ENCODE measurements around the gene HFE. TPM values are rescaled to one million over a fixed set of nuclear protein-coding genes. Genes with fewer than 3 reads are reported as not detected.

Gene HFE
- total and polyA plus RNA-seq, 2 of the 13 experiments (the other 11 are each of a cell fraction or from before 2014, with no cell fraction given), result 3.7 to 6.3 TPM

DNA sequence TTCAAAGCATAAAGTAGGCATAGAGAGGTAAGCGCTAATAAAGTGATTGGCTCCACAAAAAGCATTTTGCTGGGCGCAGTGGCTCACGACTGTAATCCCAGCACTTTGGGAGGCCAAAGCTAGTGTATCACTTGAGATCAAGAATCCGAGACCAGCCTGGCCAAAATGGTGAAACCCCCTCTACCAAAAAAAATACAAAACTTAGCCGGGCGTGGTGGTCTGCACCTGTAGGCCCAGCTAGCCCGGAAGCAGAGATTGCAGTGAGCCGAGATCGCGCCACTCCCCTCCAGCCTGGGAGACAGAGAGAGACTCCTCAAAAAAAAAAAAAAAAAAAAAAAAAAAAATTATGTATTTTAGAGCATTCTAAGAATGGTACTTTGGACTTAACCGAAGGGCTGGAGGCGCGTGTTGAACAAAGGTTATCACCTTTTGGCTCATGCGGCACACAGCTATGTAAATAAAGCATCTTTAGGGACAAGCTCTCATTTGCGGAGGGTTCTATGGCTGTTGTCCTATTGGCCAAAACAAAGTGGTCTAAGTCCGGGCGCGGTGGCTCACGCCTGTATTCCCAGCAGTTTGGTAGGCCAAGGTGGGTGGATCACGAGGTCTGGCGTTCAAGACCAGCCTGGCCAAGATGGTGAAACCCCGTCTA, 17.4 kb downstream of the HFE start (continued):
- TF ChIP-seq NFYB (CRISPR knock-in tag; IDR thresholded peaks at IDR 0.05), result peak; percentile 81
- TF ChIP-seq CC2D1A (CRISPR knock-in tag; IDR thresholded peaks at IDR 0.05), result no peak
- TF ChIP-seq, protein P1, sequence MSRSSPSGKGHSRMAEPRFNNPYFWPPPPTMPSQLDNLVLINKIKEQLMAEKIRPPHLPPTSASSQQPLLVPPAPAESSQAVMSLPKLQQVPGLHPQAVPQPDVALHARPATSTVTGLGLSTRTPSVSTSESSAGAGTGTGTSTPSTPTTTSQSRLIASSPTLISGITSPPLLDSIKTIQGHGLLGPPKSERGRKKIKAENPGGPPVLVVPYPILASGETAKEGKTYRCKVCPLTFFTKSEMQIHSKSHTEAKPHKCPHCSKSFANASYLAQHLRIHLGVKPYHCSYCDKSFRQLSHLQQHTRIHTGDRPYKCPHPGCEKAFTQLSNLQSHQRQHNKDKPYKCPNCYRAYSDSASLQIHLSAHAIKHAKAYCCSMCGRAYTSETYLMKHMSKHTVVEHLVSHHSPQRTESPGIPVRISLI (CRISPR knock-in tag; IDR thresholded peaks at IDR 0.05; ENCODE audit: borderline replicate concordance), result peak; percentile 96
- peak; percentile 23; the same call in 1 of the 2 replicates for TF ChIP-seq ZMAT3 (CRISPR knock-in tag; conservative IDR thresholded peaks at IDR 0.05)
- peak; percentile 72; the same call in 1 of the 2 replicates for TF ChIP-seq ZNF746 (CRISPR knock-in tag; IDR thresholded peaks at IDR 0.05)
- no peak for TF ChIP-seq MYNN (CRISPR knock-in tag; IDR thresholded peaks at IDR 0.05; ENCODE audit: low read depth)
- 0 out of 2 replicates have a peak, but pooled peaks have one; percentile 80 for TF ChIP-seq ZNF784 (CRISPR knock-in tag; IDR thresholded peaks at IDR 0.05; ENCODE audit: borderline replicate concordance)
- TF ChIP-seq, protein P2, sequence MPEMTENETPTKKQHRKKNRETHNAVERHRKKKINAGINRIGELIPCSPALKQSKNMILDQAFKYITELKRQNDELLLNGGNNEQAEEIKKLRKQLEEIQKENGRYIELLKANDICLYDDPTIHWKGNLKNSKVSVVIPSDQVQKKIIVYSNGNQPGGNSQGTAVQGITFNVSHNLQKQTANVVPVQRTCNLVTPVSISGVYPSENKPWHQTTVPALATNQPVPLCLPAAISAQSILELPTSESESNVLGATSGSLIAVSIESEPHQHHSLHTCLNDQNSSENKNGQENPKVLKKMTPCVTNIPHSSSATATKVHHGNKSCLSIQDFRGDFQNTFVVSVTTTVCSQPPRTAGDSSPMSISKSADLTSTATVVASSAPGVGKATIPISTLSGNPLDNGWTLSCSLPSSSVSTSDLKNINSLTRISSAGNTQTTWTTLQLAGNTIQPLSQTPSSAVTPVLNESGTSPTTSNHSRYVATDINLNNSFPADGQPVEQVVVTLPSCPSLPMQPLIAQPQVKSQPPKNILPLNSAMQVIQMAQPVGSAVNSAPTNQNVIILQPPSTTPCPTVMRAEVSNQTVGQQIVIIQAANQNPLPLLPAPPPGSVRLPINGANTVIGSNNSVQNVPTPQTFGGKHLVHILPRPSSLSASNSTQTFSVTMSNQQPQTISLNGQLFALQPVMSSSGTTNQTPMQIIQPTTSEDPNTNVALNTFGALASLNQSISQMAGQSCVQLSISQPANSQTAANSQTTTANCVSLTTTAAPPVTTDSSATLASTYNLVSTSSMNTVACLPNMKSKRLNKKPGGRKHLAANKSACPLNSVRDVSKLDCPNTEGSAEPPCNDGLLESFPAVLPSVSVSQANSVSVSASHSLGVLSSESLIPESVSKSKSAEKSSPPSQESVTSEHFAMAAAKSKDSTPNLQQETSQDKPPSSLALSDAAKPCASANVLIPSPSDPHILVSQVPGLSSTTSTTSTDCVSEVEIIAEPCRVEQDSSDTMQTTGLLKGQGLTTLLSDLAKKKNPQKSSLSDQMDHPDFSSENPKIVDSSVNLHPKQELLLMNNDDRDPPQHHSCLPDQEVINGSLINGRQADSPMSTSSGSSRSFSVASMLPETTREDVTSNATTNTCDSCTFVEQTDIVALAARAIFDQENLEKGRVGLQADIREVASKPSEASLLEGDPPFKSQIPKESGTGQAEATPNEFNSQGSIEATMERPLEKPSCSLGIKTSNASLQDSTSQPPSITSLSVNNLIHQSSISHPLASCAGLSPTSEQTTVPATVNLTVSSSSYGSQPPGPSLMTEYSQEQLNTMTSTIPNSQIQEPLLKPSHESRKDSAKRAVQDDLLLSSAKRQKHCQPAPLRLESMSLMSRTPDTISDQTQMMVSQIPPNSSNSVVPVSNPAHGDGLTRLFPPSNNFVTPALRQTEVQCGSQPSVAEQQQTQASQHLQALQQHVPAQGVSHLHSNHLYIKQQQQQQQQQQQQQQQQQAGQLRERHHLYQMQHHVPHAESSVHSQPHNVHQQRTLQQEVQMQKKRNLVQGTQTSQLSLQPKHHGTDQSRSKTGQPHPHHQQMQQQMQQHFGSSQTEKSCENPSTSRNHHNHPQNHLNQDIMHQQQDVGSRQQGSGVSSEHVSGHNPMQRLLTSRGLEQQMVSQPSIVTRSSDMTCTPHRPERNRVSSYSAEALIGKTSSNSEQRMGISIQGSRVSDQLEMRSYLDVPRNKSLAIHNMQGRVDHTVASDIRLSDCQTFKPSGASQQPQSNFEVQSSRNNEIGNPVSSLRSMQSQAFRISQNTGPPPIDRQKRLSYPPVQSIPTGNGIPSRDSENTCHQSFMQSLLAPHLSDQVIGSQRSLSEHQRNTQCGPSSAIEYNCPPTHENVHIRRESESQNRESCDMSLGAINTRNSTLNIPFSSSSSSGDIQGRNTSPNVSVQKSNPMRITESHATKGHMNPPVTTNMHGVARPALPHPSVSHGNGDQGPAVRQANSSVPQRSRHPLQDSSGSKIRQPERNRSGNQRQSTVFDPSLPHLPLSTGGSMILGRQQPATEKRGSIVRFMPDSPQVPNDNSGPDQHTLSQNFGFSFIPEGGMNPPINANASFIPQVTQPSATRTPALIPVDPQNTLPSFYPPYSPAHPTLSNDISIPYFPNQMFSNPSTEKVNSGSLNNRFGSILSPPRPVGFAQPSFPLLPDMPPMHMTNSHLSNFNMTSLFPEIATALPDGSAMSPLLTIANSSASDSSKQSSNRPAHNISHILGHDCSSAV (CRISPR knock-in tag; IDR thresholded peaks at IDR 0.05; ENCODE audit: borderline replicate concordance), result no peak
- no peak for TF ChIP-seq RELA (CRISPR knock-in tag; IDR thresholded peaks at IDR 0.05)
- no peak for TF ChIP-seq NFE2L1 (CRISPR knock-in tag; IDR thresholded peaks at IDR 0.05; ENCODE audit: borderline replicate concordance)
- TF ChIP-seq KLF16 (CRISPR knock-in tag; IDR thresholded peaks at IDR 0.05), result peak in 1 of 2 experiments; percentile 83; a peak in 2 of 4 replicates
- TF ChIP-seq HNF4G (IDR thresholded peaks at IDR 0.05; ENCODE audit: borderline replicate concordance, low read depth, low read length), result peak; percentile 94
- TF ChIP-seq HNF4G (CRISPR knock-in tag; IDR thresholded peaks at IDR 0.05; ENCODE audit: borderline replicate concordance, low read depth), result peak; percentile 88
- no peak; the same call in 1 of the 2 replicates for TF ChIP-seq ARNT2 (CRISPR knock-in tag; IDR thresholded peaks at IDR 0.05; ENCODE audit: low read depth)
- peak; percentile 82 for TF ChIP-seq ZNF605 (CRISPR knock-in tag; IDR thresholded peaks at IDR 0.05)
- peak; percentile 67; the same call in 1 of the 2 replicates for TF ChIP-seq SAP130 (CRISPR knock-in tag; IDR thresholded peaks at IDR 0.05; ENCODE audit: low read depth)
- TF ChIP-seq, protein P3, sequence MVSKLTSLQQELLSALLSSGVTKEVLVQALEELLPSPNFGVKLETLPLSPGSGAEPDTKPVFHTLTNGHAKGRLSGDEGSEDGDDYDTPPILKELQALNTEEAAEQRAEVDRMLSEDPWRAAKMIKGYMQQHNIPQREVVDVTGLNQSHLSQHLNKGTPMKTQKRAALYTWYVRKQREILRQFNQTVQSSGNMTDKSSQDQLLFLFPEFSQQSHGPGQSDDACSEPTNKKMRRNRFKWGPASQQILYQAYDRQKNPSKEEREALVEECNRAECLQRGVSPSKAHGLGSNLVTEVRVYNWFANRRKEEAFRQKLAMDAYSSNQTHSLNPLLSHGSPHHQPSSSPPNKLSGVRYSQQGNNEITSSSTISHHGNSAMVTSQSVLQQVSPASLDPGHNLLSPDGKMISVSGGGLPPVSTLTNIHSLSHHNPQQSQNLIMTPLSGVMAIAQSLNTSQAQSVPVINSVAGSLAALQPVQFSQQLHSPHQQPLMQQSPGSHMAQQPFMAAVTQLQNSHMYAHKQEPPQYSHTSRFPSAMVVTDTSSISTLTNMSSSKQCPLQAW (CRISPR knock-in tag; IDR thresholded peaks at IDR 0.05), result 0 out of 2 replicates have a peak, but pooled peaks have one; percentile 54
